NCI-H524 treated with DMSO at 0.1 percent for 48 hours (cell line): Measurements from ENCODE around the gene MTX3.

ENCODE experiments used
- DNase-seq: peaks from one replicate; lab custom pipeline; 2025; lab: John Stamatoyannopoulos, UW

MTX3 gene

DNA sequence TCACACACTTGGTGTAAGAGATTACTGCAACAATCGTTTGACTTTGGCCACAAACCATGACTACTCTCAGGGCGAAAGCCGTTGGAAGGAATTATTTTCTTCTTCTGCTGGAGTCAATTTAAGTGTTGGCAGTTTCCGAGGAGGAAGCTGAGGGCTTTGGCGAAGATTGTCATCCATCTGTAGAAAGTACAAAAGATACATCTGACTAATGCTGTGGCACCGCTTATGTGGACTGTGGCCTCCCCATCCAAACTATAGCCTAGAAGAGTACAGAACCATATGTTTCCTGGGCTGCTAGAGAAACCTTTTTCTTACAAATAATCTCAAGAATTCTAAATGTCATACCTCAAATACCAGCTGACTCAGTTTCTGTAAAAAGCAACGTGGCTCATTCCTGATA is 7.4 kb downstream of the MTX3 start:
- DNase-seq: no peak

DNA sequence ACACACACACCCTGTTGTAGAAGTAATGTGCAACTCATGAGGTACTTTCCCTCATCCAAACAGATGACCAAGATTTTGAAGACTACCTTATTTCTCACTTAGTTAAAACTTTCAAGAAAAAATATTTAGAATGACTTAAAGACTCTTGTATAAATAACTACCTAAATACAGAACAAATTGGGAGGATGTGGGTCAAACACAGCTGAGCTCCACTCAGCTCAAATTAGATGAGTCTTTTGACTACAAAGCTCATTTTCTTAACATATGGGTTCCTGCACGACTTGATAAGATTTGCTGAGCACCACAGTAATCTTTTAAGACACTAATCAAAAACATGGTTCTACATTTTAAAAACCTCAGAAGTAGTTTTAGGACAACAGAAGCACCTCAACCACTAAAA is 8.9 kb downstream of the MTX3 start:
- no peak for DNase-seq

DNA sequence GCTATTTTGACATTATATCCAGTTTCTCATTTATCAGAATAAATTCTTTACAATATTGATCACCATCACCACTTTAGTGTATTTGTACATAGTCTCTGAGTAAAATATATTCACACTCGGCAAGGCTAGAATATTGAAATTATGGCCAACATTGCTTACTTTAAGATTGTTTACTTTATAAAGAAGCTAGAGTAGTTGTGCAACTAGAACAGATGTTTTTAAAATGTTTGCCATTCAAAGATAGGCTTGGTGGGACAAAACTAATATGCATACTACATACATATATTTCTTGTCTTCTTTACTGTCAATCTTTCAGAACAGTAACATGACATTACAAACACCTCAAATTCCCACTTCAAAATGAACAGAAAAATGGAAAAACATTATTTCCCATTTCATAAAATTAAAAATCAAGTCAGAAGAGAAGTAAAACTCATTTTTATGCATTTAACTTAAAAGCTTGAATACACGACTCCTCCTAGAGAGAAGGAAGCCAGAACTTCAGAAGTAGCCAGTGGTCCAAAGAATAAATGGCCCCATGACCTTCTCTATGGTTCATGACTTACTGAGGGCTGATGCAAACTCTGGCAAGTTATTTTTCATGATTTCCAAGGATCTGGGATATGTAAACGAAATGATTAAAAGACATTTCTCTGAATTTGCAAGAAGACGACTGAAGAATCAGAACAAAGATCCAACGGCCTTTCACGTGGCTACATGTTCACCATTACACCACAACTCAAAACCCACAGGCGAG is 14.1 kb downstream of the MTX3 start:
- DNase-seq: no peak

DNA sequence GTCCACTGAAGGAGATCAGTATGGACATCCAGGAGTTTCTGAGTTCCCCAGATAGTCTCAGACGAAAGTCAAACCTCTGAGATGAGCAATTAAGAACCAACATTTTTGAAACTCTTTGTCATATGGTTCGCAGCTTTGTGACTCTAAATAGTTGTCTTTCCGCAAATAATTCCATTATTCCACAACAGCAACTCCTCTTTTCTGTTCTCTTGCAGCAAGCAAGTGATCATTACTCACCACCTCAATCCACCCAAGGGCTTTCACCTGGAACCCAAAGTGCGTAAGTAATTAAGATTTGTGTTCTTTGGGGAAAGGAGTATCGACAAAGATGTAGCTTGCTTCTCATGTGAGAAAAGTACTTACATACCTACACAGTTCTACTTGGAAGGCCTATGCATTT is 15.6 kb downstream of the MTX3 start:
- no peak for DNase-seq

DNA sequence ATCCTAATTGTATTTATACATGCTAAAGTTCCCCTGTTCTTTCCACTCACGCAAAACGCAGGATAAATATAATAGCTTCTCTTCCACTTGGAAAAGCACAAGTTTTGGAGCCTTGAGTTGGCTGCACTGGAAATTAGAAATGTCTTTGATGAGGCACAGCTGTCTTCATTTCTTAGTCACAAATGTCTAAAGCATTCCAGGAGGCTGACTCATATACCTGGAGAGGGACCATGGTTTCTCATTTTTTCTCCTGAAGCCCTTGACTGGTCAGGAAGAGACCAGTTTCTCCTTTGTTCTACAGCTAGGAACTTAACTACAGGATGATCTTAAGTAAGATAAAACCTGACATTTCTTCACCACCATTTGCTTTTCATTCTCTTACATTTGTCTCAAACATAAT is 16.2 kb downstream of the MTX3 start:
- no peak for DNase-seq

DNA sequence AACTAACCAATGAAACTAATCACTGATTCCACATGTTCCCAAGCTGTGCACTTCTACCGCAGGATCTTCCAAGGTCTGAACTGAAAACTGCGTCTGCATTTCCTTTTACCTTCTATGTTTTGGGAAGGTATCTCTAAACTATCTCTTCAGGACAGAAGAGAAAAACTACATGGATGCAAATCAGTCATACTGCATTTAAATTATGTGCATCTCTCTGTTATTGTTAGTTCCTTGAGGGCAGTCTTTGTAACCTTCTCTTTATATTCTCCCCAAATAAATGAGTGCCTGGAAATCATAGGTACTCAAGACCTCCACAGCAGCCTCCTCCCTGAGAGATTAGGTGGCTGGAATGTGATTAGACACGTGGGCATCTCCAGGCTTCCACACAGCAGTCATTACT is 17.1 kb downstream of the MTX3 start:
- no peak for DNase-seq

DNA sequence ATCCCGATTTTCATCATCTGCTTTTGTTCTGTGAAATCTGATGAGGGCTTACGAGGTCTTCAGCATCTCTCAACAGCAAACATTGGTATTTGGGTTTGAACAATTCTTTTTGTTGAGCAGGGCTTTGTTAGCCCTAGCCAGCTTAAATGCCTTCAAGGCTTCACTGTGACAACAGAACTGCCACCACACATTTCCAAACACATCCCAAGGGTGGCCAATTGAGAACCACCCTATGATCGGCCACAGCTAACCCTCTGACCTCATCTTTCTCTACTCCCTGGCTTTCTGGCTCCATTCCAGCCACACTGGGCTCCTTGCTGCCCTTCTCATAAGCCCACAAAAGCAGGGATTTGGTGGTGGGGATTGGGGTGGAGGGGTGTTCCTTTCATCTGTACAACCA is 17.6 kb downstream of the MTX3 start:
- DNase-seq: no peak

DNA sequence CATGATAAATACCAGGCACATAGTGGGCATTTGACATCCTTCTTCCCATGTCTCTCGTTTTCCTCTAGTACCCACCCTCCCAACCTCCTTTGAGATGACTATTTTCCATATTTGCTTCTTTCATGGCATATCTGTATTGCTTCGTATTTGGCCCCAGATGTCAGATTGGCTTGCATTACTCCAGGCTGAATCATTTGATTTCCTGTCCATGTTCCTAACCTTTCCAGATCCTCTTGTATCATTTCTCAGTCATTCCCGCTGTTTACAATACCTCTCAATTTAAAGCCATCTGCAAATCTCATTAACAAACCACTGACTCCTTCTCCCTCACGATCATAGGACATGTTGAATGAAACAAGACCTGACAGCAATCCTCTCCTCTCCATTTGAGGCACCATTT is 19.9 kb downstream of the MTX3 start:
- no peak for DNase-seq

DNA sequence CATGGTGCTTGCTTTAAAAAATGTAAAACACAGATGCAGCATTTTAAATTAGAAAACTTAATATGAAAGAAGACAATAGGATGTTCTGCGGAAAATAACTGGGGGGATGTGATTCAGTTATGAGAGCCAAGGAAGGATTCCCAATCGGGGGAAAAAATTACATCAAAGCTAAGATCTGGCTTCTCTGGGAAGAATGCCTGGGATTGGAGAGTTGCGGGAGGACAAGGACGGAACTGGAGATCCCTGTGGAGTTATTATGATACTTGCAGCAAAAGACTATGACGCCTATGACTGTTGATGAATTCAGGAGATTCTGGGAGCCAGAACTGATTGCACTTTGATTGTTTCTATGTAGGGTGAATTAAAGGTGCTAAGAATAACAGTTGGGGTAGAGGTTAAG is 24.6 kb downstream of the MTX3 start:
- no peak for DNase-seq

DNA sequence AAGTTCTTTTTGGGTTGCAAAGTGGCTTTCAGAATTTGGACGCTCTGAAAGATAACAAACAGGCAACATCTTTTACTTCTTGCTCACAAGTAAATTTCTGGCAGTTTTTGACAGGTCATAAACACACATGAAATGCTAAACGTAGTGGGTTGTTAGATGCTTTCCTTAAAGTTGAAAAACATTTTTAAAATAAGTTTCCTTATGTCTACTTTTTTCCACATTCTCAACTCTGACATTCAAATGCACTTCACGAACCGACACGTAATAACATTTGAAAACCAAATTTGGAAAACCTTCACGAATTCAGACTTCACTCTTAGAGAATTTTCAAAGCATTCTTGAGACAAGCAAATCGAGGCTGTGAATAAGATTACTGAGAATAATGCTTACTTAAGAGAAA is 26.9 kb downstream of the MTX3 start:
- DNase-seq: no peak

DNA sequence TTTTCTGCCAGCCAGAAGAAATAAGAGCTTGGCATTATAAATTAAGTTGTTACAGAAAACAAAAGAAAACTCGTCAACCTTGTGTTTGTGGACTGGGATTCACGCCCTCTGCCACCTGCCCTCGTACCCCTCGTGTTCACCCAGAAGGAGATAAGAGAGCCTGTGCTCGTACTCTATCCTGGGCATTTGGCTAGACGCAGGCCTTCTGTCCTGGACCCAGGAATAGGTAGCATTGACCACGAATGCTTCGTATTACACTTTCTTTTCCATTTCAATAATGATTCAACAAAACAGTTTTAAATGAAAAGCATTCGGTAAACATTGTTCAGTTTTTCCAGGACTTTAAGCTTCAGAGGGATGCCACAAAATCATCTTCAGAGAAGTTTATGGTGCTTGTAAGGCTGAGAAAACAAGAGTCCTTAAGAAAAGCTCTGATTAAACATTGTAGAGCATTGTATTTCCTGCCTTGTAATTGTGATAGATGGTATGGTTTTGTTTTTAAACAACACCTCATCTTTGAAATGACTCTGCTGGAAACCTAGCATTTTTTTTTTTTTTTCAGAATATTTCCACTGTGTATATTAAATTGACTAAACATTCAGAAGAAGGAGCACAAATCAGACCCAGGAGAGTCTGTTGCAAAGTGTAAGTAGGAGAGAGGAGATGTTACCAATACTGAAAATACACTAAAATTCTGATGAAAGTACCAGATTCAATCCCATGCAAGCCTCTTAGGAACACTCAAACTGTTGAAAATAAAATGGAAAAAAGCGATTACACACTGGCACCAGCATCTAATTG is 27.6 kb downstream of the MTX3 start:
- no peak for DNase-seq

DNA sequence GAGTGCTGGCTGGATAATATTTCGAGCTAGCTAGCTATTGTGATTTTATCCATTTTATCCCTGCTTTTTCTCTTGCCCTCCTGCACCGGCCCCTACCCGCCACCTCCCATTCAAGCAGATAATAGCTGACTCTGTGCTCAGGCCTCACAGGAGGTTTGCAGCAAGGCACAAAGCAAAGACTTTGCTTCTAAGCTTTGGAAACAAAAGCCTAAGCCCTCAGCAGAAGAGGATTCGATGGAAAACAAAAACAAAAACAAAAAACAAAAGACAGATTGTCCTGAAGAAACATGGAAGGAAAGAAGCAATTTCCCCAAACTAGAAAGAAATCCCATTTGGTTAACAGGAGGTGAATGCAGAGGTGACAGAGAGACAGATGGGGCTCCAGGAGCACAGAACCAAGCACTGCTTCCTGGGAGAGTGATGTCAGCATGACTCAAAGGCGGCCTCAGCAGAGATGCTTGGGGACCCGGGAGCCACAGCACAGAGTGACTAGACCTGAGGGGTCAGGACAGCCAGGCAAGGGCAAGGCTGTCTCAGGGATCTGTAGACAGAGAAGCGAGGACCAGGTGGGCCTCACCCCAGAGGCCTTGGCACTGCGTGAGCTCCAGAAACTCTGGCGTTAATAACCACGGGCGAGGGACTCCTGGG is 28.4 kb downstream of the MTX3 start:
- peak; percentile 12 for DNase-seq

DNA sequence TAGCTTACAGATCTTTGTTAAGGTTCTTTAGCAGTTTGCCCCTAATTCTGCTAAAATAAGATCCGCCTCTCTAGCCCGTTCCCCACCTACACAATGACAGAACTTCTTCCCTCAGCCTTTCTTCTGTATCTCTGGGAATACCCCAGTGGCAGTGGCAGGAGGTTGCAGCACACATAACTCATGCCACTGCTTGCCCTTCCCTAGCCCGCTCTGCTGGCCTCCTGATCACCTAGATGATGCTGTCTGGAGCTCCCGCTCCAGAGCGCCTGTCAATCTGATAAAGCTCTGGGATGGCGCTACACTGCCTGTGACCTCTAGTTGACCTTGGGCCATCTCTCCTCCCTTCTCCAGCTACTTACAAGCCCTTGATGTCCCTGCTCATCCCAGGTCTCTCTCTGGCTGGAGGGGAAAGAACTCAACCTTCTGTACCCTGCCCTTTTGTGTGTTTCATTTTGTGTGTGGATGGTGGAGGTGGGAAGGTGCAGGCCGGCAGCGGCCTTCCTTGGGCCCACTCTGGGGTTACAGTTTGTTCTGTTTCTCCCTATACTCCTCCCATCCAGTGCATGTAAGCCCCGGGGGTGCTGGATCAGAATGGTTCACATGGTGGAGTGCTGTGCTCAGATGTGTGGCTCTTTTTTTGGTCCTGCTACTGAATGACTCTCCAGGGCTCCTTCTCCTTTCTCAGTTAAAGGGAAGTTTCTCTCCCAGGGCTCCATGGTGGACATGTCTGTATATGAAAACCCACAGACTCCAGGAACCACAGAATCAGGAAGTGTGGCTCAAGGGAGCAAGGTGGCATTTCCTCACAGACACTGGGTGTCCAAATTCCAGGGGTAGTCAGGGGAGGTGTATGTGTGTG is 29.1 kb downstream of the MTX3 start:
- DNase-seq: no peak

DNA sequence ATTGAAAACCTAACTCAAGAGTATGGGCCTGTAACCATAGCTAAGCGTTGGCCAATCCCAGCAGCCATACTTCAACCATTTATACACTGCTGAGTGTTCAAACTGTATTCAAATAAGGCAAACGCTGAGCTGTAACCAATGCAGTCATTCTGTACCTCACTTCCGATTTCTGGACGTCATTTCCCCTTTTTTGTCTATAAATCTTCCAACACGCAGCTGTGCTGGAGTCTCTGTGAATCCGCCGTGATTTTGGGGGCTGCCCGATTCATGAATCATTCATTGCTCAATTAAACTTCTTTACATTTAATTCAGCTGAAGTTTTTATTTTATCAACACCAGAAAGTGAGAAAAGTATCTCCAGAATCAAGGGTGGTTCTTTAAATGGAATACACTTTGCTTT is 31.7 kb downstream of the MTX3 start:
- no peak for DNase-seq

DNA sequence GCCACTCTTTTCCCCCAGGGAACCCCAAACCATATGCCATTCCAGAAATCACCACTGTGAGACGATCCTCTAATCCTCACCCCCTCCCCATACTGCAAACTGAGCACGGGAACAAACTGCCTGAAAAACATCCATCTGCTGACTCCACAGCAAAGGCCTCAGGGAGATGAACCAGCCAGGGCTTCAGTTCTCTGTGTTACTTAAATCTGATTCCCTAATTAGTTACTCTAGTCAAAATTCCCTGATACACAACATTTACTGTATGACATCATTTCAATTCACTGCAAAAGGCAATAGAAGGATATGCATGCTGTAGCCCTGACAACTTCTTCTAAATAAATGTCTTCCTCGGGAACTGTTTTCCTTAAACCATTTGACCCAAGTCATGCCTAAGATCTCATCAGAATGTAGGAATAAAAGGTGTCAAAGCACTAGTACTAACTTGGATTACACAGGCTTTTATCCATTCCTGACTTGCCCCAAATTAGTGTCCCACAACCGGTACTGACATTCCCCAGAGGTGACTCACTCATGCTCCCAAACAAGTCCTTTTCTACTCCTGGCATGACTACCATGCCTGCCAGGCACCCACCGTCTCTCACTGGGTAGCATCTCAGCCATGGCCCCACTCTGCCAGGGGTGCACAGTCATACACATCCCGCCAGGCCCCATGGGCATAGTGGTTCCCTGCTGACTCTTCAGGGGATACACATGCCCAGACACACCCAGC is 35.0 kb downstream of the MTX3 start:
- DNase-seq: peak; percentile 96

DNA sequence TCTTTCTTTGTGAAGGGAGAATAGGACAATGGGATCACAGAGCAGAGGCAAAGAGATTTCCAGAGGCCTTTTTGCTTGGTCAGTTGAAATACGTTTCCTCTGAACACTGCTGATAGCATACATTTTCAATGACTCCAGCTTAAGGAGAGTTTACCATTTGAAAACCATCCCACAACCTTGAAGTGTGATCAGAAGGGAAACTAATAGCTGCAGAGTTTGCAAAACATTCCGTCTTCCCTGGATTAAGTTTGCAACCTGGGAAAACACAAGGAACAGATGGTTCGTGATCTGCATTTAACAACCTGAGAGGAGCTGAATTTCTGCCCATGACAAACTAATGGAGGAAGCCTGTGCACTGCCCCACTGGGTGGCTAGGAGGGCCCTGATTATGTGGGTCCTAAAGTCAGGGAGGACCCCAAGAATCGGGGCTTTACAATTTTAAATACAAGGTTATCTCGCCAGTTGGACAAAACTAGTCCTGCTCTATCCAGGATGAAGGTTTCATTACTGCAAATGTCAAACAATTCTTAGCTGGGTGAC is 35.6 kb downstream of the MTX3 start:
- peak; percentile 94 for DNase-seq

DNA sequence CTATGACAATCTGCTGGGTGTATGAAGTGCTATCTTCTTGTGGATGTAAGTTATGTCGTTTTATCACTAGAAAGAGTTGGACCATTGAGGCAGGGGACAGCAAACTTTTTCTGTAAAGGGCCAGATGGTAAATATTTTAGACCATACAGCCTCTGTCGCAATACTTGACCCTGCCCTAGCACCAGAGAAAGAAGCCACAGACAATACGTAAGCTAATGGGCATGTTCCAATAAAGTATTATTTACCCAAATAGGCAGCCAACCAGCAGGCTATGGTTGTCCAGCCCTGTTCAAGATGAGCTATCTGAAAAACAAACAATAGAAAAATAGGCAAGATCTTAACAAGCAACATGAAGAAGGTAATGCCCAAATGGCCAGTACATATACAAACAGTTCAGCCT is 36.4 kb downstream of the MTX3 start:
- no peak for DNase-seq

DNA sequence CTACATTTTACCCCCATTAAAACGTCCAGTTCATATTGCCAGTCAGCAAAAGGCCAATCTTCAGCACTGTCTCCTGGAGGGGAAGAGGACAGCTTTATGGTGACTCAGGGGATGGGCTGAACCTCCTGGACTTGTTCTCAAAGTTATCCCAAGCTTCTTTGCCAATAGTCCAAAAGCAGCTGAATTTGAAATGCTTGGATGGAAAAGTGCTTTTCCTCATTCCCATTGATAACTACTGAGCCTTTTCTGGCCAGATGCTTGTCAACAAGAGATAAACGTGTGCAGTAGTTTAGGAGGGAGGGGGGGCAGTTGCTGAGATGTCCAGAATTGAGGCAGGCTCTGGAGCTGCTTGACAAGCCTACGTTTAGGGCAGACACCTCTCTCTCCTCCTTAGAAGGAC is 43.5 kb downstream of the MTX3 start:
- no peak for DNase-seq

DNA sequence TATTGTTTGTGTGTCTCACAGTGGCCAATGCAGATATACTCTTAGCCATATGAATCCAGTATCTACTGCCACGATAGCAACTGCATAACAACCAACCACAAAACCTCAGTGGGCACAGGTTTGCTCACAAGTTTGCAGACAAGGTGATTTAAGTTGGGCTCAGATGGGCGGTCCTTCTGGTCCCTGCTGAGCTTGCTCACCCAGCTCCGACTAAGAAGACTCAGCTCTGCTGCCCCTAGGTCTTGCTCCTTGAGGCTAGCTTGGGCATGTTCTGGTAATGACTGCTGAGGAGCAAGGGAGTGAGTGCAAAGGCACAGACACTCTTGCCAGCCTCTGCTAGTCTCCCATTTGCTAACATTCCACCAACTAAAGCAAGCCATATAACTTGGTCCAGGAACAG is 52.6 kb downstream of the MTX3 start:
- no peak for DNase-seq

DNA sequence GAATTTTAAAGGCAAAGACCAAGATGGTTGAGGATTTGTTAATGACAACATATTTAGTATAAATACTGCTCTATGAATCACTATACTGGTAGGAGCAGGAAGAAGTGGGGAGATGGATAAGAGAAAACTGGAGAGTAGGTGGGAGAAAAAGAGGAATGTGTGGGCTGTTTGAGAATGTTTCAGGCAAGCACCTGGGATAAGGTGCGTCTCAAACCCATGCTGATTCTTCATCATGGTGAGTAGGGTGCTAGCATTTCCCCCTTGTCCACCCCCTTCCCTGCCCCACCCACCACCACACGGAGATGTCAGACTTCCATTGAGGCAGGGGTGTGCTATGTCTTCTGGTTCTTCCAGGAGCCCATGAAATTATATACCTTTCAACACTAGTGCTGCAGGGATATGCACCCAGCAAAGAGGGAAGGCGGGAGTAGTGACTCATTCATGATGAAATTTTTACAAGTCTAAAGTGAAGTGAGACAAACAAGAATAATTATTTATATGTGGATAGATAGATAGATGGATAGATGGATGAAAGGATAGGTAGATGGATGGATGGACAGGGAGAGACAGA is 54.3 kb downstream of the MTX3 start:
- no peak for DNase-seq
